K562 (cell line): ENCODE results near the gene AIDA. TPM values are rescaled to one million over a fixed set of nuclear protein-coding genes. Genes with fewer than 3 reads are reported as not detected.

Experiments
- CCNT2 ChIP-seq: IDR thresholded peaks from 2 replicates; pipeline ENCODE4 v1.6.1; 2011; ENCODE audit warnings: borderline replicate concordance, low read depth, mild to moderate bottlenecking, moderate library complexity, mixed read lengths, low read length; ENCODE audit not compliant: insufficient read length; ENCODE audit errors: extremely low read depth
- CEBPG ChIP-seq, 3 experiments: fragments of 200-800 bp in 1 of 3; sonication (Bioruptor generic) in 1 of 3; sonication (generic) in 1 of 3; formaldehyde crosslinking in 1 of 3; IDR thresholded peaks in 2 of 3; conservative IDR thresholded peaks in 1 of 3; 2 replicates each; pipeline versions ENCODE4 v1.6.1 to v1.8.0; 2016 to 2022; ENCODE audit warnings: missing compliant biosample characterization in 2 of 3, missing genetic modification characterization in 2 of 3, mild to moderate bottlenecking in 1 of 3, missing genetic modification reagents in 1 of 3
- DMBX1 ChIP-seq: fragments of 250-450 bp; sonication (Bioruptor Pico); IDR thresholded peaks from 2 replicates; pipeline ENCODE4 v1.8.0; 2022; ENCODE audit warnings: inconsistent platforms, mild to moderate bottlenecking, moderate library complexity, borderline replicate concordance
- GTF2F1 ChIP-seq: IDR thresholded peaks from 2 replicates; pipeline ENCODE4 v1.6.1; 2011; ENCODE audit warnings: low read depth, low read length, improper control_type of control experiment
- KDM5B ChIP-seq: fragments of 200-600 bp; sonication (generic); IDR thresholded peaks from 2 replicates; pipeline ENCODE4 v1.6.1; 2012; ENCODE audit warnings: low read depth, mild to moderate bottlenecking, moderate library complexity, low read length, control low read depth, inconsistent platforms; ENCODE audit not compliant: insufficient replicate concordance
- KLF1 ChIP-seq: fragments of 450-650 bp; IDR thresholded peaks from 2 replicates; pipeline ENCODE4 v1.6.1; 2016; ENCODE audit warnings: missing genetic modification characterization, missing compliant biosample characterization
- MED1 ChIP-seq: sonication (generic); formaldehyde crosslinking; IDR thresholded peaks from 2 replicates; pipeline ENCODE4 v1.8.1; 2023; ENCODE audit warnings: missing genetic modification reagents, borderline replicate concordance
- NCOA6 ChIP-seq: fragments of 450-650 bp; IDR thresholded peaks from 2 replicates; pipeline ENCODE4 v1.6.1; 2017; ENCODE audit warnings: mild to moderate bottlenecking
- NFE2L1 ChIP-seq: fragments of 450-650 bp; IDR thresholded peaks from 2 replicates; pipeline ENCODE4 v1.6.1; 2016; ENCODE audit warnings: missing genetic modification characterization, low read depth, mild to moderate bottlenecking, missing compliant biosample characterization, moderate library complexity, borderline replicate concordance
- PRPF4 ChIP-seq: fragments of 200-400 bp; formaldehyde crosslinking; IDR thresholded peaks from one replicate; pipeline ENCODE4 v1.6.1; 2017; ENCODE audit warnings: low read length, low read depth, mild to moderate bottlenecking; ENCODE audit not compliant: insufficient read depth, poor library complexity, severe bottlenecking
- RBM14 ChIP-seq: fragments of 200-400 bp; formaldehyde crosslinking; IDR thresholded peaks from 2 replicates; pipeline ENCODE4 v1.6.1; 2018; ENCODE audit warnings: low read depth, mild to moderate bottlenecking, low read length, moderate library complexity, borderline replicate concordance; ENCODE audit not compliant: insufficient read depth
- RBM15 ChIP-seq: fragments of 200-400 bp; formaldehyde crosslinking; IDR thresholded peaks from 2 replicates; pipeline ENCODE4 v1.6.1; 2018; ENCODE audit warnings: mild to moderate bottlenecking, low read length, moderate library complexity; ENCODE audit not compliant: insufficient read depth
- RFX7 ChIP-seq: fragments of 250-450 bp; sonication (Bioruptor Pico); IDR thresholded peaks from 2 replicates; pipeline ENCODE4 v1.5.1; 2021; ENCODE audit warnings: mild to moderate bottlenecking
- SMARCA5 ChIP-seq: fragments of 450-650 bp; IDR thresholded peaks from 2 replicates; pipeline ENCODE4 v1.6.1; 2016
- ZFX ChIP-seq: sonication (generic); formaldehyde crosslinking; IDR thresholded peaks from 2 replicates; pipeline ENCODE4 v1.8.0; 2022; ENCODE audit warnings: mild to moderate bottlenecking, missing genetic modification reagents, moderate library complexity
- ZNF12 ChIP-seq: sonication (generic); formaldehyde crosslinking; IDR thresholded peaks from 2 replicates; pipeline ENCODE4 v1.4.0; 2020; ENCODE audit warnings: mild to moderate bottlenecking, missing genetic modification reagents
- ZNF143 ChIP-seq: sonication (generic); formaldehyde crosslinking; IDR thresholded peaks from 2 replicates; pipeline ENCODE4 v1.9.0; 2022; ENCODE audit warnings: mild to moderate bottlenecking, missing genetic modification reagents
- polyA plus RNA-seq, 8 experiments: library from polyadenylated mRNA; depleted of rRNA in 4 of 8; stranded (reverse) in 5 of 8; unstranded in 3 of 8; fragments of >200 nt; fragmentation: Nextera tagmentation in 2 of 8; fragmentation: Illumina TruSeq in 1 of 8; extraction: Ambion mirVana in 2 of 8; extraction: Trizol in 1 of 8; gene quantifications; 2 replicates each; pipeline versions ENCODE4 v1.2.1 to v1.2.3, GENCODE V29; 2011 to 2014; ENCODE audit warnings: inconsistent platforms in 1 of 8, missing spikeins in 1 of 8
- total RNA-seq, 7 experiments: library from RNA; depleted of rRNA in 6 of 7; stranded (reverse); fragments of >200 nt in 6 of 7; fragmentation: Illumina TruSeq in 2 of 7; extraction: Trizol in 2 of 7; gene quantifications; 2 replicates each; pipeline versions ENCODE4 v1.2.1 to v1.2.3, GENCODE V29; 2011 to 2021; ENCODE audit warnings: low replicate concordance in 1 of 7
- TF ChIP-seq, protein P1 (sequence below): fragments of 450-650 bp; formaldehyde crosslinking; IDR thresholded peaks from 2 replicates; pipeline ENCODE4 v1.4.0; 2020; ENCODE audit warnings: mild to moderate bottlenecking, moderate library complexity
- TF ChIP-seq, protein P2 (sequence below): fragments of 450-650 bp; IDR thresholded peaks from 2 replicates; pipeline ENCODE4 v1.6.1; 2016; ENCODE audit warnings: mild to moderate bottlenecking
- TF ChIP-seq, protein P3 (sequence below): IDR thresholded peaks from 2 replicates; pipeline ENCODE4 v1.6.1; 2011; ENCODE audit warnings: borderline replicate concordance, low read depth, mild to moderate bottlenecking, moderate library complexity, low read length; ENCODE audit not compliant: insufficient read depth, poor library complexity, severe bottlenecking
- TF ChIP-seq, protein P4 (sequence below): sonication (generic); formaldehyde crosslinking; IDR thresholded peaks from 2 replicates; pipeline ENCODE4 v1.9.0; 2022; ENCODE audit warnings: mild to moderate bottlenecking, missing genetic modification reagents

Gene AIDA
- total and polyA plus RNA-seq, 9 of the 15 experiments (the other 6 are each of a cell fraction or from before 2014, with no cell fraction given), result 18.2 to 77.9 (median 24.9) TPM

DNA sequence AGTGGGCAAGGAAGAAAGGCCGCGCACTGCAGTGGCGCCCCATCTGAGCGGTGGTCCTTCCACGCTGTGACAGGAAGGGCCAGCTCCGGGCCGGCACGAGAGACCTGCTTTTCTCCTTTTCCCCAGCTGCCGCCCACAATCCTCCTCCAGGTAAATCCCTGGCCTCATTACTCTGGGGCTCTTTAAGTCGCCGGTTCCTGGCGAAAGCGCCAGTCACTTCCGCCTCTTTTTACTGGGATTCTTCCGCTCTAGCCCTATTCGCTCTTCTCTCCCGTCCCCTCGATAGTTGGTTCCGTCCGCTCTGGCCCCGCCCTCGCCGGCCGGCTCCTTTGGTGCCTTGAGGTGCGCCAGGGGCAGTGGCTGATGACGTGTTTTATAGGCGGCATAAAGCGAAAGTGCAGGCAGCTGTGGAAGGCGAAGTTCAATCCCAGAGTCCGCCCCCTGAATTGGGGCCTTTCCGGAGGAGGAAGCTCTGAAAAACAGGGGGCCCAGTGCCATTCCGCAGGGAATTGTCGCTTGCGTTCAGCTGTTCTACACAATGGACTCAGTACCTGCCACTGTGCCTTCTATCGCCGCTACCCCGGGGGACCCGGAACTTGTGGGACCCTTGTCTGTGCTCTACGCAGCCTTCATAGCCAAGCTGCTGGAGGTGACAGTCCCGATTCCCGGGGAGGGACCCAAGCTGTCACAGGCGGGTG is 68.2 kb downstream of the AIDA start (continued):
- TF ChIP-seq, protein P1, sequence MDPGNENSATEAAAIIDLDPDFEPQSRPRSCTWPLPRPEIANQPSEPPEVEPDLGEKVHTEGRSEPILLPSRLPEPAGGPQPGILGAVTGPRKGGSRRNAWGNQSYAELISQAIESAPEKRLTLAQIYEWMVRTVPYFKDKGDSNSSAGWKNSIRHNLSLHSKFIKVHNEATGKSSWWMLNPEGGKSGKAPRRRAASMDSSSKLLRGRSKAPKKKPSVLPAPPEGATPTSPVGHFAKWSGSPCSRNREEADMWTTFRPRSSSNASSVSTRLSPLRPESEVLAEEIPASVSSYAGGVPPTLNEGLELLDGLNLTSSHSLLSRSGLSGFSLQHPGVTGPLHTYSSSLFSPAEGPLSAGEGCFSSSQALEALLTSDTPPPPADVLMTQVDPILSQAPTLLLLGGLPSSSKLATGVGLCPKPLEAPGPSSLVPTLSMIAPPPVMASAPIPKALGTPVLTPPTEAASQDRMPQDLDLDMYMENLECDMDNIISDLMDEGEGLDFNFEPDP (CRISPR knock-in tag), result no peak
- TF ChIP-seq KLF1 (tag), result peak; percentile 73
- TF ChIP-seq NCOA6, result no peak
- TF ChIP-seq DMBX1 (CRISPR knock-in tag), result no peak
- peak; percentile 84 for TF ChIP-seq KDM5B
- no peak for TF ChIP-seq ZNF12 (CRISPR knock-in tag)
- peak; percentile 78 for TF ChIP-seq CCNT2
- peak; percentile 62; the same call in 1 of the 2 replicates for TF ChIP-seq GTF2F1
- no peak for TF ChIP-seq RBM14
- TF ChIP-seq CEBPG (CRISPR knock-in tag; IDR thresholded peaks at IDR 0.05), result no peak
- no peak for TF ChIP-seq CEBPG (tag; conservative IDR thresholded peaks at IDR 0.05 in 1 of 2, IDR thresholded peaks at IDR 0.05 in 1 of 2)
- TF ChIP-seq, protein P2, sequence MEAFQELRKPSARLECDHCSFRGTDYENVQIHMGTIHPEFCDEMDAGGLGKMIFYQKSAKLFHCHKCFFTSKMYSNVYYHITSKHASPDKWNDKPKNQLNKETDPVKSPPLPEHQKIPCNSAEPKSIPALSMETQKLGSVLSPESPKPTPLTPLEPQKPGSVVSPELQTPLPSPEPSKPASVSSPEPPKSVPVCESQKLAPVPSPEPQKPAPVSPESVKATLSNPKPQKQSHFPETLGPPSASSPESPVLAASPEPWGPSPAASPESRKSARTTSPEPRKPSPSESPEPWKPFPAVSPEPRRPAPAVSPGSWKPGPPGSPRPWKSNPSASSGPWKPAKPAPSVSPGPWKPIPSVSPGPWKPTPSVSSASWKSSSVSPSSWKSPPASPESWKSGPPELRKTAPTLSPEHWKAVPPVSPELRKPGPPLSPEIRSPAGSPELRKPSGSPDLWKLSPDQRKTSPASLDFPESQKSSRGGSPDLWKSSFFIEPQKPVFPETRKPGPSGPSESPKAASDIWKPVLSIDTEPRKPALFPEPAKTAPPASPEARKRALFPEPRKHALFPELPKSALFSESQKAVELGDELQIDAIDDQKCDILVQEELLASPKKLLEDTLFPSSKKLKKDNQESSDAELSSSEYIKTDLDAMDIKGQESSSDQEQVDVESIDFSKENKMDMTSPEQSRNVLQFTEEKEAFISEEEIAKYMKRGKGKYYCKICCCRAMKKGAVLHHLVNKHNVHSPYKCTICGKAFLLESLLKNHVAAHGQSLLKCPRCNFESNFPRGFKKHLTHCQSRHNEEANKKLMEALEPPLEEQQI, result peak; percentile 87
- TF ChIP-seq RBM15, result no peak
- TF ChIP-seq, protein P3, sequence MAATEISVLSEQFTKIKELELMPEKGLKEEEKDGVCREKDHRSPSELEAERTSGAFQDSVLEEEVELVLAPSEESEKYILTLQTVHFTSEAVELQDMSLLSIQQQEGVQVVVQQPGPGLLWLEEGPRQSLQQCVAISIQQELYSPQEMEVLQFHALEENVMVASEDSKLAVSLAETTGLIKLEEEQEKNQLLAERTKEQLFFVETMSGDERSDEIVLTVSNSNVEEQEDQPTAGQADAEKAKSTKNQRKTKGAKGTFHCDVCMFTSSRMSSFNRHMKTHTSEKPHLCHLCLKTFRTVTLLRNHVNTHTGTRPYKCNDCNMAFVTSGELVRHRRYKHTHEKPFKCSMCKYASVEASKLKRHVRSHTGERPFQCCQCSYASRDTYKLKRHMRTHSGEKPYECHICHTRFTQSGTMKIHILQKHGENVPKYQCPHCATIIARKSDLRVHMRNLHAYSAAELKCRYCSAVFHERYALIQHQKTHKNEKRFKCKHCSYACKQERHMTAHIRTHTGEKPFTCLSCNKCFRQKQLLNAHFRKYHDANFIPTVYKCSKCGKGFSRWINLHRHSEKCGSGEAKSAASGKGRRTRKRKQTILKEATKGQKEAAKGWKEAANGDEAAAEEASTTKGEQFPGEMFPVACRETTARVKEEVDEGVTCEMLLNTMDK, result no peak
- no peak for TF ChIP-seq RFX7 (CRISPR knock-in tag)
- peak; percentile 93 for TF ChIP-seq ZFX
- no peak for TF ChIP-seq MED1 (CRISPR knock-in tag)
- TF ChIP-seq, protein P4, sequence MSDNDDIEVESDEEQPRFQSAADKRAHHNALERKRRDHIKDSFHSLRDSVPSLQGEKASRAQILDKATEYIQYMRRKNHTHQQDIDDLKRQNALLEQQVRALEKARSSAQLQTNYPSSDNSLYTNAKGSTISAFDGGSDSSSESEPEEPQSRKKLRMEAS (CRISPR knock-in tag), result peak; percentile 55
- TF ChIP-seq SMARCA5, result no peak
- TF ChIP-seq PRPF4, result no peak
- no peak for TF ChIP-seq NFE2L1 (tag)
- TF ChIP-seq ZNF143, result no peak
